Muscle of leg (tissue), 16 donors: ENCODE data around the gene XPO6. TPM values are rescaled to one million over a fixed set of nuclear protein-coding genes. Genes with fewer than 3 reads are reported as not detected.

ENCODE experiments used
- DNase-seq: peaks from one replicate; pipeline ENCODE4 v3.0.0; 2013
- H3K27ac ChIP-seq: one replicate; pipeline ENCODE4 v1.5.1; 2013; ENCODE audit warnings: mild to moderate bottlenecking, low read length, control low read depth
- H3K27me3 ChIP-seq: one replicate; pipeline ENCODE4 v1.6.1; 2013; ENCODE audit warnings: low read length; ENCODE audit not compliant: control insufficient read depth, insufficient read depth
- H3K36me3 ChIP-seq: one replicate; pipeline ENCODE4 v1.6.1; 2013; ENCODE audit warnings: low read length; ENCODE audit not compliant: control insufficient read depth, insufficient read depth
- H3K4me1 ChIP-seq: one replicate; pipeline ENCODE4 v1.6.1; 2013; ENCODE audit warnings: low read length; ENCODE audit not compliant: control insufficient read depth, insufficient read depth
- H3K4me3 ChIP-seq: one replicate; pipeline ENCODE4 v1.5.1; 2013; ENCODE audit warnings: low read length, control low read depth
- H3K9me3 ChIP-seq: replicated peaks from 2 replicates; pipeline ENCODE4 v1.6.1; 2013; ENCODE audit warnings: low read depth, low read length; ENCODE audit not compliant: control insufficient read depth
- WGBS: methylation state at CpG from one replicate; pipeline ENCODE4 v1.1.5; 2013; ENCODE audit warnings: missing lambda C conversion rate; ENCODE audit not compliant: insufficient coverage; 5-methylcytosine and 5-hydroxymethylcytosine counted together
- long read RNA-seq, 11 donors: transcript quantifications; one replicate each; lab custom pipeline, GENCODE V29; 2026
- polyA plus RNA-seq, 8 donors: library from polyadenylated mRNA; unstranded; fragments of 120-200 nt; gene quantifications; one replicate each; pipeline versions ENCODE4 v1.2.1 to v1.2.3, GENCODE V29; 2013; ENCODE audit warnings: inconsistent platforms in 1 of 8, low replicate concordance in 1 of 8; ENCODE audit not compliant: insufficient read length in 8 of 8, insufficient read depth in 1 of 8
- total RNA-seq: library from RNA; stranded (reverse); fragments of 120-200 nt; gene quantifications from one replicate; pipeline ENCODE4 v1.2.4, GENCODE V29; 2013

XPO6 gene, protein sequence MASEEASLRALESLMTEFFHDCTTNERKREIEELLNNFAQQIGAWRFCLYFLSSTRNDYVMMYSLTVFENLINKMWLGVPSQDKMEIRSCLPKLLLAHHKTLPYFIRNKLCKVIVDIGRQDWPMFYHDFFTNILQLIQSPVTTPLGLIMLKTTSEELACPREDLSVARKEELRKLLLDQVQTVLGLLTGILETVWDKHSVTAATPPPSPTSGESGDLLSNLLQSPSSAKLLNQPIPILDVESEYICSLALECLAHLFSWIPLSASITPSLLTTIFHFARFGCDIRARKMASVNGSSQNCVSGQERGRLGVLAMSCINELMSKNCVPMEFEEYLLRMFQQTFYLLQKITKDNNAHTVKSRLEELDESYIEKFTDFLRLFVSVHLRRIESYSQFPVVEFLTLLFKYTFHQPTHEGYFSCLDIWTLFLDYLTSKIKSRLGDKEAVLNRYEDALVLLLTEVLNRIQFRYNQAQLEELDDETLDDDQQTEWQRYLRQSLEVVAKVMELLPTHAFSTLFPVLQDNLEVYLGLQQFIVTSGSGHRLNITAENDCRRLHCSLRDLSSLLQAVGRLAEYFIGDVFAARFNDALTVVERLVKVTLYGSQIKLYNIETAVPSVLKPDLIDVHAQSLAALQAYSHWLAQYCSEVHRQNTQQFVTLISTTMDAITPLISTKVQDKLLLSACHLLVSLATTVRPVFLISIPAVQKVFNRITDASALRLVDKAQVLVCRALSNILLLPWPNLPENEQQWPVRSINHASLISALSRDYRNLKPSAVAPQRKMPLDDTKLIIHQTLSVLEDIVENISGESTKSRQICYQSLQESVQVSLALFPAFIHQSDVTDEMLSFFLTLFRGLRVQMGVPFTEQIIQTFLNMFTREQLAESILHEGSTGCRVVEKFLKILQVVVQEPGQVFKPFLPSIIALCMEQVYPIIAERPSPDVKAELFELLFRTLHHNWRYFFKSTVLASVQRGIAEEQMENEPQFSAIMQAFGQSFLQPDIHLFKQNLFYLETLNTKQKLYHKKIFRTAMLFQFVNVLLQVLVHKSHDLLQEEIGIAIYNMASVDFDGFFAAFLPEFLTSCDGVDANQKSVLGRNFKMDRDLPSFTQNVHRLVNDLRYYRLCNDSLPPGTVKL
- 45.8 TPM for total RNA-seq
- polyA plus RNA-seq: 10 to 100 TPM; 49.5 to 66.3 (median 60.7) TPM
- long read RNA-seq, donor 1, partial matches to known transcripts: 8 of 8 reads
- long read RNA-seq, donor 1, other reads (novel, unspliced or antisense): 0 of 8 reads
- long read RNA-seq, donor 2, full-length matches to known transcripts: 1 of 1 reads
- long read RNA-seq, donor 2, partial matches to known transcripts: 0 of 1 reads
- long read RNA-seq, donor 2, other reads (novel, unspliced or antisense): 0 of 1 reads
- long read RNA-seq, donor 3, full-length matches to known transcripts: 4 of 14 reads
- long read RNA-seq, donor 3, partial matches to known transcripts: 10 of 14 reads
- long read RNA-seq, donor 3, other reads (novel, unspliced or antisense): 0 of 14 reads
- long read RNA-seq, donor 4, full-length matches to known transcripts: 1 of 6 reads
- long read RNA-seq, donor 4, partial matches to known transcripts: 5 of 6 reads
- long read RNA-seq, donor 4, other reads (novel, unspliced or antisense): 0 of 6 reads
- long read RNA-seq, donor 5, full-length matches to known transcripts: 3 of 17 reads
- long read RNA-seq, donor 5, partial matches to known transcripts: 14 of 17 reads
- long read RNA-seq, donor 5, other reads (novel, unspliced or antisense): 0 of 17 reads
- long read RNA-seq, donor 6, full-length matches to known transcripts: 1 of 13 reads
- long read RNA-seq, donor 6, partial matches to known transcripts: 12 of 13 reads
- long read RNA-seq, donor 6, other reads (novel, unspliced or antisense): 0 of 13 reads
- long read RNA-seq, donor 7, partial matches to known transcripts: 11 of 11 reads
- long read RNA-seq, donor 7, other reads (novel, unspliced or antisense): 0 of 11 reads
- long read RNA-seq, donor 8, partial matches to known transcripts: 7 of 7 reads
- long read RNA-seq, donor 8, other reads (novel, unspliced or antisense): 0 of 7 reads
- long read RNA-seq, donor 9, full-length matches to known transcripts: 1 of 9 reads
- long read RNA-seq, donor 9, partial matches to known transcripts: 8 of 9 reads
- long read RNA-seq, donor 9, other reads (novel, unspliced or antisense): 0 of 9 reads
- long read RNA-seq, donor 10, full-length matches to known transcripts: 1 of 1 reads
- long read RNA-seq, donor 10, partial matches to known transcripts: 0 of 1 reads
- long read RNA-seq, donor 10, other reads (novel, unspliced or antisense): 0 of 1 reads
- long read RNA-seq, donor 11, full-length matches to known transcripts: 1 of 19 reads
- long read RNA-seq, donor 11, partial matches to known transcripts: 18 of 19 reads
- long read RNA-seq, donor 11, other reads (novel, unspliced or antisense): 0 of 19 reads

- WGBS: under 1% methylated on average over 61 of the region's 76 CpGs
Measured at GRCh38 chr16:28211758-28212531, at the start of gene XPO6. TSS of gene XPO6 (minus strand) at chr16:28211965. CDS start at chr16:28211368, 597 bp downstream.

DNA sequence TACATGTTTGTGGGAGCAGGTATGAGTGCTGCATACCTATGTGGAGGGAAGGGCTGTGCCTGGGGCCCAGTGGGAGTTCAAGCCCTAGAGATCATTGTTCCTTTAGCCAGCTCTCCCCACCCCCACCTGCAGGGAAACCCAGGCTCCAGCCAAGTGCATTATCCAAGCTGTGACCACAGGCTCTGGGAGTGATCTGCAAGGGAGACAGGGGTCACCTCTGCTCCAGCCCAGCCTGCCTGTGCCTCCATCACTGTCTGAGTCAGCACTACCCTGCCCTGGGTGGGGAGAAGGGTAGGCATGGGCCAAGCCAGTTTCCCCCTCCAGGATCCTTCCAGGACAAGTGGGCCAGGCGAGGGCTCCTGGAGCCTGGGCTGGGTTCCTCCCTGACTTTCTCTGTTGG, 48.4 kb upstream of the XPO6 start:
- H3K4me1 ChIP-seq: peaks cover 29% of the 10 kb centered on the region
- peaks cover 15% of the 10 kb centered on the region for H3K27me3 ChIP-seq
- peak overlapping the region; percentile 51 for H3K4me3 ChIP-seq
- peak overlapping the region; percentile 65 for H3K27ac ChIP-seq
- DNase-seq: no peak
- H3K36me3 ChIP-seq: no peaks in the 10 kb centered on the region
- no peaks in the 10 kb centered on the region for H3K9me3 ChIP-seq
- no CpG with 5 or more reads among the region's 1 CpG for WGBS

More at GRCh38 chr16:28211758-28212531, at the start of gene XPO6:
- Histone ChIP-seq H3K27ac (peak within 1 kb of the TSS; percentile 69), H3K4me3 (peak within 1 kb of the TSS; percentile 74), H3K9me3 (no peaks in the 10 kb centered on the region), H3K36me3 (peaks cover 3% of the 10 kb centered on the region), H3K27me3 (no peaks in the 10 kb centered on the region), H3K4me1 (peaks cover 15% of the 10 kb centered on the region)
- peak; percentile 97 for DNase-seq

- no peak for DNase-seq
- H3K4me1 ChIP-seq: peaks cover 29% of the 10 kb centered on the region
- peaks cover 15% of the 10 kb centered on the region for H3K27me3 ChIP-seq
- H3K36me3 ChIP-seq: no peaks in the 10 kb centered on the region
- peak overlapping the region; percentile 51 for H3K27ac ChIP-seq
- peak overlapping the region; percentile 51 for H3K4me3 ChIP-seq
- 61% methylated on average over 6 of the region's 7 CpGs for WGBS
- H3K9me3 ChIP-seq: no peaks in the 10 kb centered on the region
Measured at GRCh38 chr16:28259781-28260150, 48.0 kb upstream of the XPO6 start.

- no peak for DNase-seq
- Histone ChIP-seq H3K4me1 (peaks cover 26% of the 10 kb centered on the region), H3K36me3 (no peaks in the 10 kb centered on the region), H3K9me3 (no peaks in the 10 kb centered on the region), H3K4me3 (peak overlapping the region; percentile 51), H3K27me3 (peaks cover 14% of the 10 kb centered on the region), H3K27ac (peak overlapping the region; percentile 51)
- 56% methylated on average over 23 of the region's 29 CpGs for WGBS
Measured at GRCh38 chr16:28259091-28259780, 47.5 kb upstream of the XPO6 start.

DNA sequence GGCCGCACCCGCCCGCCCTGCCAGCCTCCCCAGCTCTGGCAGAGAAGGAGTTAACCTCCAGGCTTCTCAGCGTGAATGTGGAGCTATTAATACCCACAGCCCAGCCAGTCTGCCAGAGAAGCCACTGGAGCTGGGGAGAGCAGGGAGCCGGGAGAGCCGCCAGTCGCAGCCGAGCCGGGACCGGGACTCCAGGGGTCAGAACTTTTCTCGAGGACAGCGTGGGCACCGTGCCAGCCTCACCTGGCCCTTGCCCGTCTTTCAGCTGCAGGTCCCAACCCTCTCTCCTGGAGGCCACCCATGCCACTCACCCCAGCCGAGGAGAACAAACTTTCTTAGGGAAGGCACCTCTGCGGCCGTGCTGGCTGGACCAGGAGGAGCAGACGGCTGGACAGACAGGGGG, 46.8 kb upstream of the XPO6 start:
- peak; percentile 61 for DNase-seq
- Histone ChIP-seq H3K4me3 (peak overlapping the region; percentile 51), H3K27ac (peak overlapping the region; percentile 51), H3K27me3 (peaks cover 14% of the 10 kb centered on the region), H3K4me1 (peaks cover 25% of the 10 kb centered on the region), H3K36me3 (no peaks in the 10 kb centered on the region), H3K9me3 (no peaks in the 10 kb centered on the region)
- 8% methylated on average over 17 of the region's 18 CpGs for WGBS

DNA sequence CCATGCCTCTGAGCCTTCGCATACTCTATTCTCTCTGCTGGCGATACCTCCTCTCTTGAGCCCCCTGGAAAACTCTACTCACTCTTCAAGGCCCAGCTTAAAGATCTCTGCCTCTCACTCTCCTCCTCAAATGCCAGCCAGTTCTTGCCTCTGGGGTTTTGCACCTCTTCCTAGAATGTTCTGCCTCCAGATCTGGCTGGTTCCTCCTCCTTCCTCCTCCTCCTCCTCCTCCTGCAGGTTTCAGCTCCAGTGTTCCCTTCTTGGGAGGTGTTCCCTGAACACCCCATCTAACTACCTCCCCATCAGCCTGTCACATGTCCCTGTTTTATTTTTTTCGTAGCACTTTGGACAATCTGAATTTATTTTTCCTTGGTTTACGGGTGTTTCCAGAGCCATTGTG, 45.5 kb upstream of the XPO6 start:
- H3K9me3 ChIP-seq: peaks cover under 1% of the 10 kb centered on the region
- peaks cover 14% of the 10 kb centered on the region for H3K27me3 ChIP-seq
- H3K4me1 ChIP-seq: peaks cover 14% of the 10 kb centered on the region
- H3K36me3 ChIP-seq: no peaks in the 10 kb centered on the region
- WGBS: 86% methylated on average over 2 of the region's 4 CpGs
- H3K27ac ChIP-seq: no peak overlapping the region
- H3K4me3 ChIP-seq: no peak overlapping the region
- DNase-seq: no peak

DNA sequence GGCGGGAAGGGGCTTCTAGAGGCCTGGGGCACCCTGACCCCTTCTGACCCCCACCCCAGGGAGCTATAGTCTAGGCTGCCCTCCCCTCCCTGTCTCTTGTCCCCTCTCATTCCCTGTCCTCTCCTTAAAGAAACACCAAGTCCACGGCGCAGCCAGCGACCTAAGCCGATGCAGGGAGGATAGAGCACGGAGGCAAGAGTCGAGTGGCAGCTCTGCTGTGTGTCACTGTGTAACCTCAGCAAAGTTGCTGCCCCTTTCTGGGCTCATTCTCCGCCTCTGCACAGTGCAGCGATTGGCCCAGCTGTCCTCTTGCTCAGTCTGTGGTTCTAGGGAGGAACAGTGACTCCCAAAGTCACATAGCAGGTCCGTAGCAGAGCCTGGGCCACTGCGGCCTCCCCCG, 44.1 kb upstream of the XPO6 start:
- no peak overlapping the region for H3K4me3 ChIP-seq
- WGBS: 73% methylated on average over 8 of the region's 12 CpGs
- no peak for DNase-seq
- peaks cover 12% of the 10 kb centered on the region for H3K27me3 ChIP-seq
- peaks cover 10% of the 10 kb centered on the region for H3K4me1 ChIP-seq
- H3K36me3 ChIP-seq: no peaks in the 10 kb centered on the region
- H3K9me3 ChIP-seq: peaks cover 2% of the 10 kb centered on the region
- H3K27ac ChIP-seq: no peak overlapping the region
